CD4-positive, alpha-beta T cell treated with Interleukin-21 for 1 hour (primary cell): ENCODE measurements around the gene NAA10.

Experiments used
- DNase-seq: peaks from one replicate; pipeline ENCODE4 v3.0.0-alpha.2; 2020

Gene NAA10

DNA sequence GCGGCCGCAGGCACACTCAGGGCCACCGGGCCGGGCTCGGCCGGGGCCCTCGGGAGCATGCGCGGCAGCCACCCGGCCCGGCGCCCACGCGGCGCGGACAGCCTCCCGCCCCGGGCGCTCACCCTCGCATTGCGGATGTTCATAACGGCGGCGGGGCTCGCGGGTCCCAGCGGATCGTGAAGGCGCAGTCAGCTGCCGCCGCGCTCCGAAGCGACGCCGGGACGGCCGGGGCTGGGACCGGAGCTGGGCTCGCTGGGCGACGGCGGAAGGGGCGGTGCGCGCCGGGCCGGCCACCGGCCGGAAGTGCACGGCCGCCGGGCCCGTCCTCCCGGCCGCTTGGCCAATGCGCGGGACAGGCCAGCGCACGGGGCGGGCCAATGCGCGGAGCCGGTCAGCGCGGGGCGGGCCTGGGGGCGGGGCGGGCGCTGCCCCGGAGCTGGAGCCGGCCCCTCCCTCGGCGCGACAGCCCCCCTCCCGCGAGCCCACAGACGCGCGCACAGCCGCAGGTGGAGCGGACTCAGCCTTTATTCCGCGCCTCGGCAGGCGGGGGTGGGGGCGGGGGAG lies at the start of gene NAA10:
TSS of gene NAA10 (minus strand) at position 276 of the 564 bp plus-strand sequence. CDS start at position 143, 133 bp downstream.
- DNase-seq = peak; percentile 74

GRCh38 chrX:153983321-153983801 lies 48.5 kb upstream of the NAA10 start:
- no peak for DNase-seq

DNA sequence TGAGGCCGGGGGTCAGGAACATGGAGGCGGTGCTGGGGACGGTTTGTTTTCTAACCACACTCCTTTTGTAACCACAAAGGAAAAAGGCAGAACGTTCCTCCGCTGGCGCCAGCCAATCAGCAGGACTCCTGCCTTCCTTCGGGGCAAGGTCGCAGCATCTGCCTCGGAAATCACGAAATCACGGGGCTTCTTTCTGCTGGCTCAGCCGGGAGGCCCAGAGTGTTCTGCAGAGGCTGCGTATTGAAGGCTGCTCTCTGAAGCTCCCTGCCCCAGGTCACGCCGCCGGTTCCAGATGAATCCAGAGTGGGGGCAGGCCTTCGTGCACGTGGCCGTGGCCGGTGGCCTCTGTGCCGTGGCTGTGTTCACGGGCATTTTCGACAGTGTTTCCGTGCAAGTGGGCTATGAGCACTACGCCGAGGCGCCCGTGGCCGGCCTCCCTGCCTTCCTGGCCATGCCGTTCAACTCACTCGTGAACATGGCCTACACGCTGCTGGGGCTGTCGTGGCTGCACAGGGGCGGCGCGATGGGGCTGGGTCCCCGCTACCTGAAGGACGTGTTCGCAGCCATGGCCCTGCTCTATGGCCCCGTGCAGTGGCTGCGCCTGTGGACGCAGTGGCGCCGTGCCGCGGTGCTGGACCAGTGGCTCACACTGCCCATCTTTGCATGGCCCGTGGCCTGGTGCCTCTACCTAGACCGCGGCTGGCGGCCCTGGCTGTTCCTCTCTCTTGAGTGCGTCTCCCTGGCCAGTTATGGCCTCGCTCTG lies 47.1 kb upstream of the NAA10 start:
- DNase-seq = peak; percentile 78

GRCh38 chrX:153981231-153981630 lies 46.4 kb upstream of the NAA10 start:
- DNase-seq = no peak

- peak; percentile 43 for DNase-seq
Observed at GRCh38 chrX:153980394-153980793, 45.6 kb upstream of the NAA10 start.

- no peak for DNase-seq
Observed at GRCh38 chrX:153974726-153975286, 40.0 kb upstream of the NAA10 start.

DNA sequence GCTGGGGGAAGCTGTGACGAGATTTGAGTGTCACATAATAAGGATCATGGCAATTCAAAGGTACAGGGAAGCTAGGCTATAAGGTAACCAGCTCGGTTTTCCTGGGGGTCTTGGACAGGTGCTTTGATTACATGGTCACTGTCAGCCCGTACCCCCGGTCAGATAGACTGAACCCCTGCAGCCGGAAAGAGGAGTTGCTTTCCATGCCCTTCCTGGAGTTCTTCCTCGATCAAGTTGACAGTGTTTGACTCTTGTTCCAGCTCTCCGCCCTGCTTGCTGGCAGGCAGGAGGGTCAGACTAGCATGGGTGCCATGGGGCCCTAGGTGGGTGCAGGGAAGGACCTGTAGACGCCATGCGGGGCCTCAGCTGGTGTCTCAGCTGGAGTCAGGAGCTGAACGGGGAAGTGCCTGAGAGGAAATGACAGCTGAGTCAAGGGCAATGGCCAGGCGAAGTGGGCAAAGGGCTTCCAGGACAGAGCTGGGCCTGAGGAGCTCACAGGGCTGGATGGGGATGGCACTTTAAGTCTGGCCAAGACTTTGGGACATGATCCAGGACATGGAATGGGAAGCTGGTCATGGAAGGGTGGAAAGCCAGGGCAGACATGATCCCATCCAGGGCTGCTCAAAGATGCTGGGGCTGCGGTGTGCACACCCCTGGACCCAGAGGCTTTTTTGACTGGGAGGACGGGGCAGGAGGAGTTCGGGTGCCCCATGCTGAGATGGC lies 39.3 kb upstream of the NAA10 start:
- DNase-seq = no peak

DNA sequence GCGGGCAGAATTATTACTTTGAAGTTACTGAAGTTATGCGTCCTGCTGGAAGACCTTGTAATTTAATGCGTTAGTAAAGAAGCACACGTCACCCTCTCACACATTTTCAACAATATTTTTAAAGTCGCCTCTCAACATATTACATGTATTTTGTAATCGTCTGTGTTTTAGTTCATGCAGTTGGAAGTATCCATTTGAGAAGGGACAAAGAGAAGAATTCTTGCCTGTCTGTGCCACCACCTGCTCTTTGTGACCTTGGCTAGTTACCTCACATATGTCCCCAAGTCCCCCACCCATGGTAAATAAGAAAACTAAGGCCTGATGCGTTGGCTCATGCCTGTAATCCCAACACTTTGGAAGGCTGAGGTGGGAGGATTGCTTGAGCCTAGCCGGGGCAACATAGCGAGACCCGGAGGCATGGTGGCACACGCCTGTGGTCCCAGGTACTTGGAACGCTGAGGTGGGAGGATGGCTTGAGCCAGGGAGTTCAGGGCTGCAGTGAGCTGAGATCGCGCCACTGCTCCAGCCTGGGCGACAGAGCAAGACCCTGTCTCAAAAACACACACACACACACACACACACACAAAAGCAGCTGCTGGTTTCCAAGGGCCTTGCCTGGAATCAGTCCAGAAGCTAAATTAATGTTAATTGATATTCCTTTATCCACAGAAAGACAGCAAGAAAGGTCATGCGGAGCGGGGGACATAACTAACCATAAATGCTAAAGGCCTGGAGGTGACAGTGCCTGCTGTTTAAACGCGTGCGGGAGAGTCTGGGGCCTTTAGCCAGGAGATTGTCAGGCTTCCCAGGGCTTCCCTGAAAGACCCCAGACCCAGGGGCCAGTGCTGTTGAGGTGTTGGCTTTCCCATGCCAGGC lies 38.5 kb upstream of the NAA10 start:
- no peak for DNase-seq

- peak; percentile 91 for DNase-seq
Observed at GRCh38 chrX:153972368-153973126, 37.7 kb upstream of the NAA10 start, which contains the start of gene TMEM187. TSS of gene TMEM187 (plus strand) at chrX:153972754. CDS start at chrX:153982063, 9,309 bp downstream.

DNA sequence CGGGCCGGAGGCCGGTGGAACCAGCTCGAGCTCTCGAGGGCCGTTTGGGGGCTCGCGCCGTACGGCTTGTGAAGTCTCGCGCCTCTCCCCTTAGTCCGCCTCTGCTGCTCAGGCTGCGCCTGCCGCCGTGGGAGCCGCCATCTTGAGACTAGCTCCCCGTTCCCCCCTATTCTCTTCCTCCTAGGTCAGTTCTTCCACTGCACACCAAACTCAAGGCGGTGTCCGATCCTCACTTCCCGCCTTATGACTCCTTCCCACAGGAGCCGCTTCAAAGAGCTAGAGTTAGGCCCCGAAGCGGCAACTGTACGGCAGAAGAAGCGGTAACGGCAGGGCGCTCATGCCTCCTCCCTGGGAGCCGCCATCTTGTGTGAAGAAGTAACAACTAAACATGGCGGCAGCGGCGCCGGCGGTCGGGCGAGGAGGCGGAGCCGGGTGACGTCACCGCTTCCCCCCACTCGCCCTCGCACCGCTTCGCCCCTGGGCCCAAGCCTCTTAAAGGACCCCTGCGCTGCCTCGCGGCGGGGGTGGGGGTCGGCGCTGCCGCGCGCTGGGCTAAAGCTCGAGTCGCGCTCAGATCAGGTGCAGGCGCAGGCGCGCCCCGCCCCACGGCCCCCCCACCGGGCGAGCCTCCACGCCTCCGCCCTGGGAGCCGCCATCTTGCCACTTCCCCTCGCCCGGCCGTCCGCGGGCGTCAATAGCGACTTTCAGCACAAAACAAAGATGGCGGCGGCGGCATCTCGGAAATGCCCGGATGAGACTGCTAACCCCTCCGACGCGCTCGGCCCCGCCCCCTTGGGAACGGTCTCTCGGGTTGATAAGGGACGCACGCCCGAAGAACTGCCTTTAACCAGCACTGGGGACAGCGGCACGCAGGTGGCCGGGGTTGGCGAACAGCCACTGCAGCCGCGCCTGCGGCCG lies 36.9 kb upstream of the NAA10 start, which contains the start of gene HCFC1:
TSS of gene HCFC1 (minus strand) at position 369 of the 918 bp plus-strand sequence. CDS start 978 bp downstream, outside the sequence.
- DNase-seq = peak; percentile 93

- DNase-seq = peak; percentile 90
Observed at GRCh38 chrX:153971124-153971449, 36.2 kb upstream of the NAA10 start.

GRCh38 chrX:153970357-153971123 lies 35.7 kb upstream of the NAA10 start:
- DNase-seq = peak; percentile 54

DNA sequence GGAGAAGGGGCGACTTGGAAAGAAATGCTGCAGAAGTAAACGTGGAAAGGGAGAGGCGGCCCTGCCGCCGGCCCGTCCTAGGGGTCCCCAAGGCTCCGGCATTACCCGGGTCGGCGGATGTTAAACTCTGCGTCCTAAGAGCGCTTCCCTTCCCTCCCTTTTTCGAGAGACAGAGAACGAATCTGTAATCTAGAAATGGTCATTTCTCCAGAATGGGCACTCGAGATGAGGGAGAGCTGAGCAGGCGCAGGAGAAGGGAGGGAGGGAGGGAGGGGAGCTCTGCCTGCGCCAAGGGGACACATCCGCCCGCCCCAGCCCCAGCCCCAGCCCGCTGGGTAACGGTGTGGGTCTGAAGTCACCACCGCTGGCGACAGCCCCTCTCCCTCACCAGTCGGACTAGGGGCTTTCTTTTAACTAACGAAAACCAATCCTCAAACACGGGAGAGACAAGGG lies 35.1 kb upstream of the NAA10 start:
- no peak for DNase-seq

DNA sequence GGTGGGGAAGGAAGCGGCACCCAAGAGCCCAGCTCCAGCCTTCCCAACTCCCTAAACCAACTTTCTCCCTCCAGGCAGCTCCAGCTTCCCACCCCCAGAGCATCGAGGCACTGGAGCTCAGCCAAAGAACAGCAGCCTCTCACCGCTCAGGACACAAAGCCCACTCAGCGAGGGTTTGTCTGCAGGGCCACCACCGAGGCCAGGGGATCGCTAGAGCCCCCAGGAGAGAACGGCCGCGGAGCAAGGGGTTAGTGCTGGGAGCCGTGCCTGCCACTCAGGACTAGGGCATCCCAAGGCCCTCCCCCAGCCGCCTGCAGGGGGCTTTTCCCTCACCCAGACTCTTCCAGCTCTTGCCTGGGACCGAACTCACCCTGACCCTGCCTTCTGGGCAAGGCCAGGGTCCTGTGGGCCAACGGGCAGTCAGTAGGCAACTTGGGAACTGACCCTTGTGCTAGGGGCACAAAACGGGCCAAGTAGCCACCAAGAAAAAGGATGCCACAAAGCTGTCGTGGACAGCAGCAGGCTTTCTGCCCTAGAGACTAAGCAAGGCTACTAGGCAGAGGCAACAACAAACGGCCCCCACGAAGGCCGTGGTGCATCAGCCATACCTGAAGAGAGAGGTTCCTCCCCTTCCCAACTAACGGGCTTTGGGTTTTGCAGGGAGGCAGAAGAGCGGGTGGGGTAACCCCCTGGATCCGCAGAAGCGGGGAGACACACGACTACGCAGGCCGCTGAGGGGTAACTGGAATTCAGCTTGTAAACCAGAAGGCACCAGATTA lies 34.5 kb upstream of the NAA10 start:
- DNase-seq = no peak

- peak; percentile 53 for DNase-seq
Observed at GRCh38 chrX:153968754-153969124, 33.9 kb upstream of the NAA10 start.

- DNase-seq = no peak
Observed at GRCh38 chrX:153968255-153968654, 33.4 kb upstream of the NAA10 start.

DNA sequence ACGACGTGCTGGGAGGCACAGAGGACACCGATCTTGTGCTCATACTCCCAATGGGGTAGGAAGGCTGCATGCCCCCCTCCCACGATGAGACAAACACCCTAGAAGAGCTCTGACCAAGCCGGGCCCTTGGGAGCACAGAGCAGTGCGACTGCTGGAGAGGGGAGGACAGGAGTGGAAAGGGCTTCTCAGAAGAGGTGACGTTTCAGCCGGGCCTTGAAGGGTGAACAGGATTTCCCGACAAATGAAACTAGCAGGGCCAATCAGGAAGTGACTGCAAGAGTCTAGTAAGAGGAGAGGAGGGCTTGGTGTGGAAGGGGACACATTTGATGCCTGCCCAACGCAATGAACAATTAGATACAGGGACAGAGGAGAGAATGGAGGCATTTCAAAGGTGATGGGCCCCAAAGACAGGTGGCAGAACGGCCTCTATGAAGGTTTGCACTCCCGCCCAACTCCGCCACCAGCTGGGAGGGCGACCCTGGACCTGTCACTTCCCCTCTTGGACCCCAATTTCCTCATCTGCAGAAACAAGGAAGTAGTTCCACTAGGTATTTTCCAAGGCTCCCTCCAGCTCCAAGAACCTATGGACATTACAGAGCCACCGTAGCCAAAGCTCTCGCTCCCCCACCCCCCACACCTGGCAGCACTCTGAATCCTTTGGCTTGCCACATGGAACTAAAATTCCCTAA lies 32.8 kb upstream of the NAA10 start:
- DNase-seq = peak; percentile 67
